NCI-H2227 (cell line): Measurements from ENCODE around the gene HIF1A.
"Not testable (repeated sequence)": the region's sequence is repeated elsewhere in the genome, so short reads cannot be mapped to it uniquely, and the experiment has no call there.

Experiments
- DNase-seq: peaks from one replicate; lab custom pipeline; 2025; ENCODE audit not compliant: unreplicated experiment; lab: John Stamatoyannopoulos, UW

Gene HIF1A

GRCh38 chr14:61706096-61706690 lies 10.9 kb downstream of the HIF1A start:
- no peak for DNase-seq

- not testable (repeated sequence) for DNase-seq
These were observed 12.5 kb downstream of the HIF1A start for GRCh38 chr14:61707774-61708173.

- not testable (repeated sequence) for DNase-seq
These were observed 13.4 kb downstream of the HIF1A start for GRCh38 chr14:61708693-61709092.

- no peak for DNase-seq
These were observed 15.8 kb downstream of the HIF1A start for GRCh38 chr14:61710853-61711817.

- no peak for DNase-seq
These were observed 16.8 kb downstream of the HIF1A start for GRCh38 chr14:61712137-61712536.

- no peak for DNase-seq
These were observed 18.6 kb downstream of the HIF1A start for GRCh38 chr14:61713724-61714437.

- no peak for DNase-seq
These were observed 21.6 kb downstream of the HIF1A start for GRCh38 chr14:61716956-61717355.

GRCh38 chr14:61718039-61718438 lies 22.7 kb downstream of the HIF1A start:
- DNase-seq: no peak

- no peak for DNase-seq
These were observed 24.3 kb downstream of the HIF1A start for GRCh38 chr14:61719344-61720293.

- no peak for DNase-seq
These were observed 25.0 kb downstream of the HIF1A start for GRCh38 chr14:61720294-61720661.

GRCh38 chr14:61720741-61721140 lies 25.4 kb downstream of the HIF1A start:
- no peak for DNase-seq

- DNase-seq: no peak
These were observed 28.8 kb downstream of the HIF1A start for GRCh38 chr14:61724133-61724532.

GRCh38 chr14:61726778-61727658 lies 31.7 kb downstream of the HIF1A start:
- DNase-seq: no peak

- DNase-seq: no peak
These were observed 35.6 kb downstream of the HIF1A start for GRCh38 chr14:61730756-61731373.

GRCh38 chr14:61733972-61734371 lies 38.7 kb downstream of the HIF1A start:
- DNase-seq: no peak

GRCh38 chr14:61736751-61737150 lies 41.4 kb downstream of the HIF1A start:
- DNase-seq: no peak

- no peak for DNase-seq
These were observed 42.6 kb downstream of the HIF1A start for GRCh38 chr14:61737915-61738314.

- DNase-seq: no peak
These were observed 43.8 kb downstream of the HIF1A start for GRCh38 chr14:61739133-61739532.

- no peak for DNase-seq
These were observed 47.1 kb downstream of the HIF1A start for GRCh38 chr14:61742371-61742770.
